NAMALWA (cell line): ENCODE results near the gene ACTR1B.
"Not testable (repeated sequence)": the region's sequence is repeated elsewhere in the genome, so short reads cannot be mapped to it uniquely, and the experiment has no call there.

ENCODE experiments used
- DNase-seq: peaks from one replicate; pipeline ENCODE4 v3.0.0-alpha.2; 2015; ENCODE audit warnings: low spot score

Gene ACTR1B

DNA sequence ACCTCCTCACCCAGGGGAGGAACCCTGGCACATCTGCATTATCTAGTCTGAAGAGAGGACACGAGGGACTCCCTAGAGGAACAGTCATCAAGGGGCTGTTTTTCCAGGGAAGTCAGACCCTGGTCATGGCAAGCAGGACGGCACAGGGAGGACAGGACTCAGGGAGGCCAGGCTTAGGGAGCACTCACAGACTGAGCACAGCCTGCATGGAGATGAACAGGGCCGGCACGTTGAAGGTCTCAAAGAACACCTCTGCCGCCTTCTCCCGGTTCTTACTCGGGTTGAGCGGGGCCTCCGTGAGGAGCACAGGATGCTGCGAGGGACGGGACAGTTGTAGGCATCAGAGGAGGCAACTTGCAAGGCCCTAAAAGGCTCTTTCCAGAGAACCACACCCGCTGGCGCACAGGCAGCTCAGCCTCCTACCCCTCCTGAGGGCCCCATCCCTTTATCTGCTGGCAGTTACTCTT, 5.1 kb downstream of the ACTR1B start:
- no peak for DNase-seq

DNA sequence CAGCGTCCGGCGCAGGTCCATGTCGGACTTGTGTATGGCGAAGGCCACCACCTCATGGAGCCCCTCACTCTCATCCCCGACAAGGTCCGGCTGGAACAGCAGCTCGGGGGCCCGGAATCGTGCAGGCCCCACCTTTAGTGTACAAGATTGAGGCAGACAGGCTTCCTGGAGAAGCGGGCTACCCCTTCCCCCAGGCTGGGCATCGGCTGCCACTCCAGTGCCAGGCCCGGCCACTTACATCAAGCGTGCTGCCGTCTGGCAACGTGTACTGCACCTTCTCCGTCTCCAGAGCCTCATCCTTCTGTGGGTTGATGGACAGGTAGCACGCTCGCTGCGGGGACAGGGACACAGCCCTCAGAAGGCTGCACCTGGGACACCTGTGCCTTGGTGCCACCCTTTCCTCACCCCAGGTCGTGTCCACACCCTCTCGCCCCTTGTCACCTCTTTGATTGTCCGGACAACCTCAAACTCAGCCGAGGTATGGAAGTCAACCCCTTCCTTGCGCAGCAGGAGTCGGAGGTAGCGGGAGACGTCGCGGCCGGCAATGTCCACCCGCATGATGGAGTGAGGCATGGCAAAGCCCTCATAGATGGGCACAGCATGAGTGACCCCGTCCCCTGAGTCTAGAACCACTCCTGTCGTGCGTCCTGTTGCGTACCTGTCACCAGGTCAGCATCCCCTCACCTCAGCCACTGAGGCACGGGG, 5.7 kb downstream of the ACTR1B start:
- DNase-seq, result no peak

DNA sequence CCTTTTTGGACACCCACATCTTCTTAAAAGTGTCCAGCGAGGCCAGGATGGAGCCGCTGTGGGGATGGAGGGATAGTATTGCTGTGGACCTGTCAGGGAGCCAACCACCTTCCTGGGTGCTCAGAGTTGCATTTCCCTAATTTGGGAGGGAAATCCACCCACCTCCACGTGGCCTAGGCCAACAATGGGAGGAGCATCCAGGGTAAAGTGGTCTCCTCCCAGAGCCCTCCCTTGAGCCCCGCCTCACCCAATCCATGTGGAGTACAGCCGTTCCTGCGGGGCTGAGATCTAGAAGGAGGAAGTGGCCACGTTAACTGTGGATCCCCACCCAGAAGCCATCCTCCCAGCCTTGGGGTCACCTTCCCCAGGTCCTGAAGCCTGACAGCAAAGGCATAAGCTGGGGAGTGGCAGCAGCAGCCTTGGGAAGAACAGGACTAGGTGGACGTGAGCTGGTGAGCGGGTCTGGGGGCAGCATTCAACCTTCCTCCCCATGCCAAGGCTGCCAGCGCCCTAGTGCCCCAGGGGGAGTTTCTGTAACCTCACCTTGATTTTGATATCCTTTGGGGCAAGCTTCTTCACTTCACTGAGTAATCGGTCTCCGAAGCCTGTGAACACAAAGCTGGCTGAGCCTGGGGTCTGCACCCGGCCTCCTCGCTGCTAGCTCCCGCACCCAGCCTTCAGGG, 6.8 kb downstream of the ACTR1B start:
- no peak for DNase-seq

- no peak for DNase-seq
Measured at GRCh38 chr2:97656129-97656755, 7.6 kb downstream of the ACTR1B start.

DNA sequence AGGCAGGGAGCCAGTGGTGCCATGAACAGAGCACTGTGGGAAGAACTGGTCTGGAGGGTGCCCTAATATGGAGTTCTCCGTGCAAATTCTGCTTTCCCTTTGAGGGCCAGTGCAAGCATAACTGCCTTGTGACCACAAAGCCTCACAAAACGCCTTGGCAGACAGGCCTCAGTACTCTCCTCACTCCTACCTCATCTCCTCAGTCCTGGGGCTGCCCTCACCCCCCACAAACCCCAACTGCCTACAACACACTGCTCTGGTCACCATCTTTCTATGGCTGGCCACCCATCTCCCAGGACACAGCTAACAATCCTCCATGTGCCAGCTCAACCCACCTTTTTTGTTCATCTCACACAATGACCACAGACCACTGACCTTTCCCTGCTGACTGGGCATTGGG, 9.1 kb downstream of the ACTR1B start:
- no peak for DNase-seq

- no peak for DNase-seq
Measured at GRCh38 chr2:97654309-97654708, 9.5 kb downstream of the ACTR1B start.

DNA sequence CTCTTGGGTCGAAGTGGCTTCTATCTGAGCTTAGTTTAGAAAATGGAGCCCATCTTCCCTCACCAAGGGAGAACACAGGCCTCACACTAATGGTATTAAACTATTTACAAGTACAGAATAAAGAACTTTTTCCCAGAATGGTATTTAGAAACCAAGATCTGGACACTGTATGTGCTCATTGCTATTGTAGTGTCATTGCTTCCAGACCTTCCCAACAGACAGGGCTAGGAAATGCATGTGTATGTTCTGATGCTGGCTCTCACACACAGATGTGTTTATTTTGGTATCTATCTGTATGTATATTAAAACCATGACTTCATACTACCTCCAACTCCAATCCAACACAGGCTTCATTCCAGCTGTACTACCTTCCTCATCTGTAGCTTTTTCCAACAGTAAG, 10.0 kb downstream of the ACTR1B start:
- no peak for DNase-seq

DNA sequence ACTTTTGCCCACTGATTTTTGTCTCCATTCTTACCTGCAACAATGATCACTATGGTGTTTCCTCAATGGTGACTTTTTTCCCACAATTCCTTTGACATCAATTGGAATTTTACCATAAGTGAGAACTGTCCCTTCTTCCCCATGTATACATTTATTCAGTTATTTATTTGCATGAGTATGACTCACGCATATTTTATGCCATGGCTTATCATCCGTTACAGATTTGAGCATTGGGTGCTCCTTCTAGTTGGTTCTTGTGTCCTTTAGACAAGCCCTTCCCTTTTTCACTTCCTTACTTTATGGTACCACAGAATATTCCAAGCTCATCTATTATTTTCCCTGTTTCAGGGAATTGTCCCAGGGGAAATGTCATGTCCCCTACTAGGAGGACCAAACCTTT, 10.4 kb downstream of the ACTR1B start:
- no peak for DNase-seq

- no peak for DNase-seq
Measured at GRCh38 chr2:97651114-97651513, 12.7 kb downstream of the ACTR1B start.

DNA sequence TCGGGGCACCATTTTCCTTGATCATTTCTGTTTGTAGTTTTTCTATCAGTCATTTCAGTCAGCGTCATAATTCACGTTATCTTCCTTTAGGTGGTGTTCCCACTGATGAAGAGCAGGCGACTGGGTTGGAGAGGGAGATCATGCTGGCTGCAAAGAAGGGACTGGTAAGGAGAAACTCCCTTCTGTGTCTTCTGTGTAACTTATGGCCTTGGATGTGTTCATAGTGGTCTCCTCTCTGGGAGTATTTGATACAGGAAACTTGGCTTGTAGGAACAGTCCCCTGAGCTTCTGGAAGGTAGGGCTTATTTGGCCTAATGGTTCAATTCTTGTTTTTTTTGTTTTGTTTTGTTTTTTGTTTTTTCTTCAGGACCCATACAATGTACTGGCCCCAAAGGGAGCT, 16.9 kb downstream of the ACTR1B start:
- no peak for DNase-seq

GRCh38 chr2:97645695-97646629, 17.9 kb downstream of the ACTR1B start, which contains the start of gene COX5B:
Gene COX5B (plus strand): TSS chr2:97646062. CDS start chr2:97646087, 25 bp downstream.
- DNase-seq, result peak; percentile 98

- no peak for DNase-seq
Measured at GRCh38 chr2:97645112-97645694, 18.6 kb downstream of the ACTR1B start.

DNA sequence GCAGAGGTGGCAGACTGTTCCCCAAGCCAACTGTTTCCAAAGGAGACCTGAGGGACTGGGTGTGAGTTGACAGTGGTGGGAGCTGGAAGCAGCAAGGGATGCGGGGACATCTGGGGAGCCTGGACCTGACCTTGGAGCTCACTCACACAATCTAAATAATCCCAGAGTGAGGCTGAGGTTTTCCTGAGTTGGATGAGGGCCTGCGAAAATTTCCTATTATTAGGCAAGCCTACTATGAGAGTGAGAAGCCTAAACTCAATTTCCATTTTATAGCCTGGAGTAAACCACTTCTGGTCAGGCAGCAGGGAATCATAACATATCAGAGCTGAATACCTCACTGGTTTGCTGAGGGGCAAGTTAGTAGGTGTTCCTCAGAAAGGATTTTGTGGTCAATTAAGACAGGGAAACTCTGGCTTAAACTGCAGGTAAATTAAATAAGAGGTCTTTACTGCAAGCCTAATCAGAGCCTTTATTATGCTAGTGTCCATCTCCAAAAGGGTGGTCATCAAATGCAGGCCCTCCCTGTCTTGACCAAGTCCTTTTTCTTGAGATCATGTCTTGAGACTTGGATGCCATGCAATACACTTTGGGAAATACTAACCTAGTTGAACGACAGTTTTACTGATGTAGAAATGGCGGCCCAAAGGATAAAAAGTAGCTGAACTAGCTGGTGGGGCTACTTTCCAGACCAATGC, 19.7 kb downstream of the ACTR1B start:
- no peak for DNase-seq

DNA sequence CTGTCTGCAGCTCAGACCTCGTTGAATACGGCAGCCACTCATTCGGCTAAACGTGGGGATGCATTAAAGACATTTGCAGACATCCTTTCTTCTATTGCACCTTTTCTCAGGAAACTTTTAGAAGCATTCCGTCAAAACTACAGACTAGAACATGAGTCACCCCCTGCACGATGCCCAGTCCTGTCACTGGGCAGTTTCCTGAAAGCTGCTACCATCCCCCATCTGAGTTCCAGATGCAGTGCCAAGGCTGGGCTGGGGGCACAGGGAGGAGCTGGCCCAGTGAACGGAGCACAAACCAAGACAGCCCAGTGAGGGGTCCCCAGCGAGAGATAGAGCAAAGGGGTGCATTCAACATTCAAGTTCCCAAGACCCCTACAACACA, 37.8 kb downstream of the ACTR1B start:
- not testable (repeated sequence) for DNase-seq

GRCh38 chr2:97625354-97626048, 38.3 kb downstream of the ACTR1B start:
- DNase-seq, result not testable (repeated sequence)

DNA sequence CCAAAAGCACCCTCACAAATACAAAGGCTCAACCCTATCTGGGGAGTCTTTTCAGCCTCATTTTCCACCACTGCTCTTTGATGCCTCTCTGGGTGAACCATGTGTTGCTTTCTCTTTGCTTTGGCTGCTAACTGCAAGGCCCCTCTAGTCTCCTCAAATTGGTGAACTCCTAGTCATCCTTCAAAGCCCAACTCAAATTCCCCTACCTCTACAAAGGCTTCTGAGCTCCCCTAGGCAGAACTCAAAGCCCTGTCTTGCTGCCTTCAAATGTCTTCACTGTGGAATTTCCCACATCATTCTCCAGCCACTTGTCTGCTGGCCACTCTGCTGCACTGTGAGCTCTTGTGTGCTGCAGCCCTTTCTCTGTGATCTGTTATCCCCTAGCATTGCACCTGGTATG, 40.9 kb downstream of the ACTR1B start:
- not testable (repeated sequence) for DNase-seq

DNA sequence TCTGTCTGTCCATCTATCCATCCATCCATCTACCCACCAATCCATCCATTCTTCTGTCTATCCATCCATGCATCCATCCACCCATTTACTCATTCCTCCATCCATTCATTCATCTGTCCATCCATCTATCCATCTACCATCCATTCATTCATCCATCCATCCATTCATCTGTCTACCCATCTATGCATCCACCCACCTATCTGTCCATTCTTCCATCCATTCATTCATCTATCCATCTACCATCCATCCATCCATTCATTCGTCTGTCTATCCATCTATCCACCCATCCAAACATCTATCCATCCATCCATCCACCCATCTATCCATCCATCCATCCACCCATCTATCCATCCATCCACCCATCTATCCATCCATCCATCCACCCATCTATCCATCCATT, 43.4 kb downstream of the ACTR1B start:
- DNase-seq, result not testable (repeated sequence)

- DNase-seq, result not testable (repeated sequence)
Measured at GRCh38 chr2:97618939-97619827, 44.7 kb downstream of the ACTR1B start.

- no peak for DNase-seq
Measured at GRCh38 chr2:97617911-97618310, 45.9 kb downstream of the ACTR1B start.
